GM21367 (cell line): Measurements from ENCODE around the gene DEFB123.

ENCODE experiments used
- ATAC-seq: cut with Tn5 transposase; IDR thresholded peaks from one replicate; pipeline ENCODE4 v1.9.1; 2021; ENCODE audit not compliant: unreplicated experiment

DEFB123 gene

DNA sequence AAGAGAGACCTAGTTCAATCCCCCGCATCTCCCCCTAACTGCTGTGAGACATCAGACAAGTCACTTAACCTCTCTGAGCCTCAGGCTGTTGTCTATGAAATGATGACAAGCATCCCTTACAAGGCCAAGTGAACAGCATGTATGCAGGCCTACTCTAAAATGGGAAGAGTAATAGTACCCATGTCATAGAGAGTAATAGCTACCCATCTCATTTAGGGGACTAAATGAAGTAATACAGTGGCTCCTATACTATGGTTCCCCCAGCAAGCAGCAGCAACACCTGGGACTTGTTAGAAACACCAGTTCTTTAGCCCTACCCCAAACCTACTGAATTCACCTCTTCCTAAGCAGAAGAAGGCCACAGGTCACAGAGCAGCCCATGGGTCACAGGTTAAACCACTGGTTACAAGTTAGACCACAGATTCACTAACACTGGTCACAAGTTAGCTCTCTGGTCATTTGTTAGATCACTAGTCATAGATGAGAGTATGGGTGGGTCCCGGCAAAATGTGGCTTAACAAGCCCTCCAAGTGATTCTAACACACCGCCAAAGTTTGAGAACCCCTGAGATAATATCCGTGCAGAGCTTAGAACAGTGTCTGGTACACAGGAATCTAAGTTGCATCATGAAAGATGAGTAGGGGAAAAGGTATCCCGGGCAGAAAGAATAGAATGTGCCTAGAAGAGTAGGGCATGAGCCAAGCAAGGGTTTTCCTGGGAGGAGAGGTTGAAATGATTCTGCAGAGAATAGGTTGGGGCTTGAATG, 33.1 kb downstream of the DEFB123 start:
- ATAC-seq, result peak; percentile 38

DNA sequence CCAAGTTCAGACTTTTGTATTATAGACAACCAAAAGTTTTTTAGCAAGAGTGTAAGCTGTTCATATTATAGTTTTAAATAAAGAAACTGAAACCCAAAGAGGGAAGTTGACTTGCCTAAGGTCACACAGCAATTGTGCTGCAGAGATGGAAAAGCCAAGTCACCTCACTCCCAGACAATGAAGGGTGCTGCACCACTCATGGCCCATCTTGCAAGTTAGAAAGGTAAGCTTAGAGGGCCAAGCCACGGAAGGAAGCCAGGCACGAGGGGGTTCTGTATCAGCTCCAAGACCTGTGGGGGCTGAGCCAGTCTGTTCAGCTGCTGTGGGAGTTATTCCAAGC, 33.6 kb downstream of the DEFB123 start:
- ATAC-seq, result peak; percentile 79

GRCh38 chr20:31474758-31475427, 34.5 kb downstream of the DEFB123 start, which contains the start of the genes DEFB124 and REM1:
DEFB124 (minus strand) TSS chr20:31475127; CDS start chr20:31473013, 2,114 bp downstream.
REM1 (plus strand) TSS chr20:31475288; CDS start chr20:31476446, 1,158 bp downstream.
- no peak for ATAC-seq

DNA sequence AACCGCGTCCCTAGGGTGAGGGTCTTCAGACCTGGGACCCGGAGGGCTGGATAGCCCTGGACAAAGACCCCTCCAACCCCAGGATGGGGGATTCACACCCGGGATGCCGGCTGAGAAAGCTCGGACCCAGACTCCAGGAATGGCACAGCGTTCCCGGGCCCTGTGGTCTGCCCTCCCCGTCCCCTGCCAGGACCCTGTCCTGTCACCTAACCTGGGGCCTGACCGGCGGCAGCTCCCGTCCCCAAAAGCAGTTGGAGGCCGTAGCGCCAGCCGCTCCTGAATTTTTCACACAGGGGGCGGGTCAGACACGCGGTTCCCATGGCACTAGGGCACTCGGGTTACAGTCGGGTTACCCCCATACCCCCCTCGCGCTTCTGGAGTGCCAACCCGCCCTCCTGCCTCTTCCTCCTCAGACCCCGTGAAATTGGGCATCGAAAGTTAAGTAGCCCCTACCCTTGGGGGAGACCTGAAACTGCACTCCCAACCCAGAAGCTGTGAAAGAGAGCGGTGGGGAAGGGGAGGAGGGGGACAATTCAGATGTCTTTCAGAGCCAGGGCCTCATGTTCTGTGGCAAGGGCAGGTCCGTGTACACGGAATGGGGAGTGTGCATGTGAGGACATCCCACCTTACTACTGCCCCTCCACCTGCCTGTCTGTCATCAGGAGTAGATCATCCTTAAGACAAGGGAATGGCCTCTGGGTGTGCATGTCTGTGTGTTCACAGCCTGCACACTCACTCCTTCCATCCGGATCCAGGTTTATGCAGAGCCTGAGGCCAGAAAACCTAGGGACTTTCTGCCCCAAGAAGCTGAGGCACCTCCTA, 35.3 kb downstream of the DEFB123 start:
- no peak for ATAC-seq

DNA sequence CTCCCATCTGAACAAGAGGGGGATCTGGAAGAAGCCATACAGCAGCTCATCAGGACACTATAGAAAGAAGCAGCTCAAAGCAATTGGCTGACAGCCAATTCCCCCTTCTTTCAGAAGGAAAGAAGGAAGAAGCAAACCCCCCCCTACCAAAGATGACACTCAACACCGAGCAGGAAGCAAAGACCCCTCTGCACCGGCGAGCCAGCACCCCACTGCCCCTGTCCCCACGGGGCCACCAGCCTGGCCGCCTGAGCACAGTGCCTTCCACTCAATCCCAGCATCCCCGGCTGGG, 35.8 kb downstream of the DEFB123 start:
- no peak for ATAC-seq

DNA sequence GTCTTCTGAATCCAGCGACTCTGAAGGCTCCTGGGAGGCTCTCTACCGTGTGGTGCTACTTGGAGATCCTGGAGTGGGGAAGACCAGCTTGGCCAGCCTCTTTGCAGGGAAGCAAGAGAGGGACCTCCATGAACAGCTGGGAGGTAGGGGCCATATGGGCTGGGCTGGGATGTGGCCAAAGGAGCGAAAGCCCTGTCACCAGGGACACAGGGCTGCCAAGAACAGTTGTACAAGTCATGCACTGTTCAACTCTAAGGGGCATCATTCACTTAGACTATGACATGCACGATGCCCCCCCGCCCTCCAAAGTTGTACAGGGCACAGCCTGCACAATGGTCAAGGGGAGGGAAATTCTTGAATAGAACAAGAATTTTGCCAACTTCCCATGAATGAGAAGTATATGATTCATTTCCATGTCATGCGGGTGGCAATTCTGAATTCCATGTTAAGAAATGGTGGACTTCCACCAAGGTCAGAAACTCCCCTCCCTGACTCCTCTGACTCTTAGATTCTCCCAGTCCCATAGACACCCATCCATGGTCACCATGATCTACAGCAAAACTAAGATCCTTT, 36.3 kb downstream of the DEFB123 start:
- no peak for ATAC-seq

- ATAC-seq, result no peak
Measured at GRCh38 chr20:31484001-31484400, 43.6 kb downstream of the DEFB123 start.

DNA sequence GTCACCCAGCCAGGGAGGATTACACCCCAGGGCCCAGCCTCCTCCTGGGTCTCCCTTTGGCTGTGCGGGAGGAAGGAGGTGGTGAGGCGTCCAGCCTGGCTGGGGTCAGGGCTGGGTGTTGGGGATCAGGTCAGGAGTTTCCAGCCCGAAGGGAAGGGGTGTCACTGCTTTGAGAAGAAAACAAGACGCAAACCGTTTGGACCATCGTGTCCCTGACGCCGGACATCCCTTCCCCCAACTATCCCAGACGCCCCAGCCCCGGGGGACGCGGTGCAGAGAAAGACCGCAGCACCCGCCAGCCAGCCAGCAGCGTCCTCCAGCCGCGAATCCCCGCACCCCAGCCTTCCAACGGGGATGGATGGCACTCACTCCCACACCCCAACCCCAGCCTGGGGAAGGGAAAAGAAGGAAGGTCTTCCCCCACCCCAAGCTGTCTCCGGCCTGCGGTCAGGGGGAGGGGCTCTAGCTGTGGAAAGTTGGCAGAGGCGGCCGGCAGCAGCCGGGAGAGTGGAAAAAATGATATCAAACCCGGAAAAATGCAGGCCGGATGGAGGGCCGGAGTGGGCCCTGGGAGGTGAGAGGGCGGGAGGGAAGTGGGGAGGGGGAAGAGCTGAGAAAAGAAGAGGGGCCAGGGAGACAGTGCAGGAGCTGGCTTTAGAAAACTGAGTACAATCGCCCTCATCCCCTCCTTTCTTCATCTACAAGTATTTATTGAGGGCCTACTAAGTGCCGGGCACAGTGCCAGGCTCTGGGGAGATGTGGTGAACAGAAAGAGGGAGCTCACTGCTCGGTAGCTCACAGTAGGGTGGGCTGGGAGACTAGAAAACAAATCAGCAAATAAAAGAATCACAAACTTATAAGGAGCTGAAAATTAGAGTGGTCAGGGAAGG, 45.3 kb downstream of the DEFB123 start:
- no peak for ATAC-seq

- no peak for ATAC-seq
Measured at GRCh38 chr20:31488115-31488514, 47.7 kb downstream of the DEFB123 start.

DNA sequence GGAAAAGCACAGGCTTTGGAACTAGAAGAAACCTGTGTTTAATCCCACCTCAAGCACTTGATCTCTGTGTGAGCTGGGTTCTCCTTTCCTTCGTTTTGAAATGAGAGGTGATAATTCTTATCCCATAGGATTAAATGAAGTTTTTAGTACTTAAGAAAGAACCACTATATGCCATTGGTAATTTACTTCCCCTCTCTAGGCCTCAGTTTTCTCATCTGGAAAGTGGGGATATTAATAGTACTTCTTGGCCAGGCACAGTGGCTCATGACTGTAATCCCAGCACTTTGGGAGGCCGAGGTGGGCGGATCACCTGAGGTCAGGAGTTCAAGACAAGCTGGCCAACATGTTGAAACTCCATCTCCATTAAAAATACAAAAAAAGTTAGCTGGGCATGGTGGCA, 48.7 kb downstream of the DEFB123 start:
- ATAC-seq, result no peak

DNA sequence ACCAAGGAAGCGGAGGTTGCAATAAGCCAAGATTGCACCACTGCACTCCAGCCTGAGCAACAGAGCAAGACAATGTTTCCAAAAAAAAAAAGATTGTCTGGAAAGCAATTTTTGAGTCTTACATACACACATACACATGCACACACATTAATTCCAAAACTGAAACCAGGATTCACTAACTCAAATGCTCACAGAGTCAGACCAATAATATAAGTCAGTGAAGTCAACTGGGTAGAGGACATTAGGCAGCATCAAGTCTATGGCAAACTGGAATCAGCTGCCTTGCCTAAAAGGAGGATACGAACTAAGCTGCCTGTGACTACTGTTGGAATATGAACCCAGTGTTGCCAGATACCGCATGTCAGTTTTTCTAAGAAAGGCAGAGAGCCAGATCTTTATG, 50.3 kb downstream of the DEFB123 start:
- no peak for ATAC-seq

DNA sequence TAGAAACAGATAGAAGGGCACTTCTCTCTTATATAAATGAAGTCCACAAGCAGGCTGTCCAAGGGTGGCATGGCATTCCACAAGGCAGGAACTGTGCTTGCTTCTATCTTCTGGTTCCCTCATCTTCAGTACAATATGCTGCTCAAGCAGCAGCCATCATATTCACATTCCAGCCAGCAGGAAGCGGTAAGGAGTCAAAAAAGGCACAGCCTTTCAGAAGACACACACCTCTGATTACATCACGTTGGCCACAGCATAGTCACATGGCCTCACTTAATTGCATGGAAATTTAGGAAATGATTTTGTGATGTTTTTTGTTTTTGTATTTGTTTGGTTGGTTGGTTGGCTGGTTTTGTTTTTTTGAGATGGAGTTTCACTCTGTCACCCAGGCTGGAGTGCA, 53.7 kb downstream of the DEFB123 start:
- no peak for ATAC-seq

DNA sequence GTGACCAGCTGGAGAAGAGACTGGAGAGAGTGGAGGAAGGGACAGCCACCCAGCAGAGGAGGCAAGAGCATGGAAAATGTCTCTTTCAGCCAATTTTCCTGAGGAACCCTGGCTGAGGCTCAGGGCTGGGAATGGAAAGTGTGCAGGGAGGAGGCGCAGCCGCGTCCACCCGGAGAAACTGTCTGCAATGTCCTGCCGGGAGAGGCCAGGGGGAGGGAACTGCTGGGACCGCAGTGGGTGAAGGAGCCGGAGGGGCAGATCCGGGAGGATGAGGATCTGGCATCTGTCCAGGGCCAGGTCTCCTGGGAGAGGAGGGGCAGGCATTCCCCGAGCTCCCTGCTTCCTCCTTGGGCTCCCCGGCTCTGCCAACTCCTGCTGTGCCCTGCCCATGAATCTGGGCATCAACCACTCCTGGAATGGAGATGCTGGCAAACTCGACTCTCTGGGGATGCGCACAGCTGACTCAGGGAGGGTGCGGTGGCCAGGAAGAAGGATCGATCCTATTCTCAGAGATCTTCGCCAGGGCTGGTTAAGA, 56.4 kb downstream of the DEFB123 start:
- no peak for ATAC-seq

- ATAC-seq, result no peak
Measured at GRCh38 chr20:31497838-31498540, 57.6 kb downstream of the DEFB123 start.
